GM13976 (cell line): ENCODE measurements around the gene PPP2R2D.

Experiments
- DNase-seq: peaks from one replicate; pipeline ENCODE4 v3.0.0; 2012; ENCODE audit warnings: low spot score
- CTCF ChIP-seq: IDR thresholded peaks from 2 replicates; pipeline ENCODE4 v1.5.1; 2012; ENCODE audit warnings: borderline replicate concordance, mild to moderate bottlenecking; ENCODE audit not compliant: insufficient read depth; ENCODE audit errors: extremely low read depth, missing control alignments, control extremely low read depth
- in situ Hi-C: fragments of 300-500 bp; cut with MboI; formaldehyde crosslinking; loops from one replicate; pipeline ENCODE4 v1.12.0; 2022; ENCODE audit warnings: low sequenced_read_pairs, mixed read lengths, inconsistent platforms; ENCODE audit not compliant: unreplicated experiment

The PPP2R2D gene

GRCh38 chr10:131930586-131931330 lies 29.9 kb downstream of the PPP2R2D start:
- no peak for TF ChIP-seq CTCF
- in situ Hi-C loops, result no loop called here
- DNase-seq, result no peak

GRCh38 chr10:131931981-131932380 lies 31.2 kb downstream of the PPP2R2D start:
- DNase-seq, result no peak
- in situ Hi-C loops, result no loop called here
- no peak for TF ChIP-seq CTCF

GRCh38 chr10:131933016-131933695 lies 32.3 kb downstream of the PPP2R2D start:
- TF ChIP-seq CTCF, result no peak
- no peak for DNase-seq
- in situ Hi-C loops, result no loop called here

DNA sequence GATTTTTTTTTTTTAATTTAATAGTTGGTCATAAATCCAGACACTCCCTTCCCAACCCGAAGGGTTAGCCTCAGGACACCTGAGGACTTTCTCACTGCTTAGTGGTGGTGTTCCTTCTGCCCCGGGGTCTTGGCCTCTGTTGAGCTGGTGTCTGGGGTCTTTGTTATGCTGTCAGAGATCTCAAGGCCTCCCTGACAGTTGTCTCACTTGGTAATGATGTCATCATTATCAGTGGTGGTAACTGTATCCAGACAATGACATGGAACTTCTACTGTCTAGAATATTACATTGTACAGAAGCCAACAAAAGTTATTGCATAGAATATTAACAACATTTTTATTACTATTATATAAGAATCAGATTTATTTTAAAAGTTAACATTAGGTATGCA lies 32.9 kb downstream of the PPP2R2D start:
- in situ Hi-C loops, result no loop called here
- no peak for TF ChIP-seq CTCF
- no peak for DNase-seq

DNA sequence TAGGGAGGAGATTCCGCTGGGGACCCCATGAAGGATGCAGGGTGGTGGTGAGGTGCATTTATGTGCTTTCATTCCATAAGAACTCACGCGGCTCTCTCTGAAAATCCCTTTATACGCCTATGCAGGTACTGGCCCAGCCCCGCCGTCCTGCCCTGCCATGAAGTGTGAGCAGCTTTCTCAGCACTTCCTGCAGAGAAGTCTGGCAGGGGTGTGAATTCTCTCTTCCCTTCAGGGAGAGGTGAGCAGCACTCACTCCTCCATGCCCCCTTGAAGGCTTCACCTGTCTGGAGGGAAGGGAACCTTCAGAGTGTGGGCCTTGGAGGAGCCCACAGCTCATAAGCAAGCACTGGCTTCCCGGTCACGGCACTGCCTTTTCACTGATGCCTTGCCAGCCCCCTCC lies 34.0 kb downstream of the PPP2R2D start:
- in situ Hi-C loops, result no loop called here
- DNase-seq, result no peak
- no peak for TF ChIP-seq CTCF

GRCh38 chr10:131935260-131935659 lies 34.5 kb downstream of the PPP2R2D start:
- no peak for TF ChIP-seq CTCF
- no peak for DNase-seq
- in situ Hi-C loops, result no loop called here
